ENCODE measurements around the gene NPAS3.

- TF ChIP-seq POLR2A (IDR thresholded peaks at IDR 0.05): no peak
- TF ChIP-seq, protein P1, sequence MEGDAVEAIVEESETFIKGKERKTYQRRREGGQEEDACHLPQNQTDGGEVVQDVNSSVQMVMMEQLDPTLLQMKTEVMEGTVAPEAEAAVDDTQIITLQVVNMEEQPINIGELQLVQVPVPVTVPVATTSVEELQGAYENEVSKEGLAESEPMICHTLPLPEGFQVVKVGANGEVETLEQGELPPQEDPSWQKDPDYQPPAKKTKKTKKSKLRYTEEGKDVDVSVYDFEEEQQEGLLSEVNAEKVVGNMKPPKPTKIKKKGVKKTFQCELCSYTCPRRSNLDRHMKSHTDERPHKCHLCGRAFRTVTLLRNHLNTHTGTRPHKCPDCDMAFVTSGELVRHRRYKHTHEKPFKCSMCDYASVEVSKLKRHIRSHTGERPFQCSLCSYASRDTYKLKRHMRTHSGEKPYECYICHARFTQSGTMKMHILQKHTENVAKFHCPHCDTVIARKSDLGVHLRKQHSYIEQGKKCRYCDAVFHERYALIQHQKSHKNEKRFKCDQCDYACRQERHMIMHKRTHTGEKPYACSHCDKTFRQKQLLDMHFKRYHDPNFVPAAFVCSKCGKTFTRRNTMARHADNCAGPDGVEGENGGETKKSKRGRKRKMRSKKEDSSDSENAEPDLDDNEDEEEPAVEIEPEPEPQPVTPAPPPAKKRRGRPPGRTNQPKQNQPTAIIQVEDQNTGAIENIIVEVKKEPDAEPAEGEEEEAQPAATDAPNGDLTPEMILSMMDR (IDR thresholded peaks at IDR 0.05): no peak
These were observed 678.5 kb downstream of the NPAS3 start for GRCh38 chr14:33617154-33617553.
